Fibroblast of peridontal ligament (primary cell): ENCODE measurements around the gene GASK1A.
A peak's percentile ranks its signal among the peaks of the same experiment; 100 is the strongest.
"Not testable (repeated sequence)": the region's sequence is repeated elsewhere in the genome, so short reads cannot be mapped to it uniquely, and the experiment has no call there.

ENCODE experiments used
- DNase-seq: peaks from one replicate; pipeline ENCODE4 v3.0.0-alpha.2; 2010; ENCODE audit errors: extremely low read depth

Gene GASK1A

GRCh38 chr3:42979044-42979972 lies at the start of gene GASK1A:
GASK1A (plus strand) TSS chr3:42979311; CDS start chr3:42979643, 332 bp downstream.
- no peak for DNase-seq

GRCh38 chr3:42934111-42934510 lies 45.0 kb upstream of the GASK1A start:
- DNase-seq = no peak

GRCh38 chr3:42934910-42935309 lies 44.2 kb upstream of the GASK1A start:
- no peak for DNase-seq

DNA sequence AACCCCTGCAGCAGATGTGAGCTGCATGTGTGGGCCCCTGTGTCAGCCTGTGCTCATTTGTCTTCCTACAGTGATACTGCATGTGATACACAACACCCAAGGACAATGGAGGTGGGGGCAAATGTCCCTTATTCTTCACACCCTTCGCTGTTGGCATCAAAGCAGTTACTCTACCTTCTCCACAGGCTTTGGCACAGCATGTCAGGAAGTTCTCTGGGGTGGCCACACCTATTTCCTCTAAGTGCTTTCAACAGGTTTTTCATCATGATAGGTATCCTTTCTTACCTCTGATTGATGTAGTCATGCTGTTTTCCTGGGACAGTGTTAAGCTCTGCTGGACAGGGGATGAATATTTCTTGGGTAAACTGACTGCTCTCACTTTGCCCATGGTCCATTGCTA lies 43.6 kb upstream of the GASK1A start:
- DNase-seq = no peak

- peak; percentile 42 for DNase-seq
These were observed 42.7 kb upstream of the GASK1A start for GRCh38 chr3:42936157-42936981.

DNA sequence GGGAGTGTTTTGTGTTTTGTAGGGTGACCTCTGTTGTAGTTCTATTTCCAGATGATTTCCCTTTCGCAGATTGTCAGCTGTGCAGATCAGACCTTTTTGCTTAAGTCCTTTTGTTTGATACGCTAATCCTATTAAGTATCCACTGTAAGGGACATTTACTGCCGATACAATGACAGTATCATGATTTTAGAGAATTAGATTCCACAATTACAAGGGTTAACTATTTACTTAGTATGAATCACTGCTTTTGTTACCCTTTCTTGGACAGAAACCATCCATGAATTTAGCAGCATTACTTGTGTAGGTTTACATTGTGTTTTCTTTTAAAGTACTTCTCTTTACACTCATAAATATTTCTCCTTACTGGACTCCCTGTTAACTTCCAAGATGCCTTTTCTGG lies 41.8 kb upstream of the GASK1A start:
- no peak for DNase-seq

- DNase-seq = no peak
These were observed 36.4 kb upstream of the GASK1A start for GRCh38 chr3:42942693-42943092.

DNA sequence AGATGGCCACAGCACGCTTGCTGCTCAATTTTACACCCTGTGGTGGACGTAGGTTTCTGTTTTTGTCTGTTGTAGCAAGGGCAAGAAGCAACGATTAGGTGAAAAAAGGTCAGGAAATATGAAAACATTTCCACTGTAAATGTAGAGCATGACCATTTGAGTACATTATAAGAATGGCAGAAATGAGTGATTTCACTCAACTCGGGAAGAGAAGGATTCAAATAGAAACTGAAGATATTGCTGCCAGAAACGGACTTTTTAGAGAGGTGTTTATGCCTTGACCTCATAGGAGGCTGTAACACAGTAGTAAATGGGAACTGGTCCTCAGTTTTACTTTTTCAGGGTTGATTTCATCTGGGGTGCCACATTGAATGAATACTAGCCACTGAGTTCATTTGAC lies 33.1 kb upstream of the GASK1A start:
- DNase-seq = no peak

DNA sequence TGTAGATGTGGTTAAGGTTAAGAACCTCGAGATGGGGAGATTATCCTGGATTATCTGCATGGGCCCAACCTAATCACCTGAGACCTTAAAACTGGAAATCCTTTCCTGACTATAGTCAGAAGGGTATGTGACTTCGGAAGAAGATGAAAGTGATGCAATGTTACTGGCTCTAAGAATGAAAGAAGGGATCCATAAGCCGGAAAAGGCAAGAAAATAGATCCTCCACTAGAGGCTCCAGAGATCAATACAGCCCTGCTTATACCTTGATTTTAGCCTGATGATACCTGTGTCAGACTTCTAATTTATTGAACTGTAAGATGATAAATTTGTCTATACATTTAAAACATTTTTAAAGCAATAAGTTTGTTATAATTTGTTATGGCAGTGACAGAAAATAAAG lies 21.5 kb upstream of the GASK1A start:
- no peak for DNase-seq

DNA sequence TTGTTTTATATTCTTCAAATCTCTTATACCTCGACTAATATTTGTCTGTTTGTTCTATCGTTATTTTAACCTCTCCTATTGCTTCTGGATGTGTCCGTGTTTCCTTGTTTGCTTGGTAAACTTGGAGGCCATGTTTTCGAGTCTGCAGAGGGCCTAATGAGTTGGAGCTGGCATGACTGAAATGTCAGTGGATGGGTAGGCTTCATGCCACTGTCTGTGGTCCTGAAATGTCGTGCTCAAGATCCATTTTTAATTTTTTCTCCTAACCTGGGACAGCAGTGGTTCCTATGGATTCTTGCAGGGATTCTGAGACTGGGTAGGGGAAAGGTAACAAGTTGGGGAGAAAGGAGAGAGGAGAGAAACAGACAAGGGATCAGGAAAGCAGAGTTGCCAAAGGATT lies 18.8 kb upstream of the GASK1A start:
- no peak for DNase-seq

DNA sequence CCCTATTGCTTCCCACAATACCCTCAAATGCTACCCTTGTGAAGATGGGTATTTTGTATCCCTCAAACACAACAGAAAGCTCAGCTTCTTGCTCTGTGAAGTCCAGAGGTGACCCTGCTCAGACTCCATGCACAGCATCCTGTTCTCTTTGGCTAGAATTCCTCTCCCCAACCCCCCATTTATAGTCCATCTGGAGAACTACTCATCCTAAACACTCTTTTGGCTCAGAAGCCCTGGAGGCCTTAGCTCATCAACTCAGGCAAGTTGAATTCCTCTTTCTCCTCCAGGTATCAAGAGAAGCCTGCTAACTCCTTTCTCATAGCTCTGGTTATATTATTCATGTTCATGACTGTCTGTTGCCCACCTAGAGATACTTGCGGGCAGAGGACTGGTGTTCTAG lies 18.3 kb upstream of the GASK1A start:
- no peak for DNase-seq

DNA sequence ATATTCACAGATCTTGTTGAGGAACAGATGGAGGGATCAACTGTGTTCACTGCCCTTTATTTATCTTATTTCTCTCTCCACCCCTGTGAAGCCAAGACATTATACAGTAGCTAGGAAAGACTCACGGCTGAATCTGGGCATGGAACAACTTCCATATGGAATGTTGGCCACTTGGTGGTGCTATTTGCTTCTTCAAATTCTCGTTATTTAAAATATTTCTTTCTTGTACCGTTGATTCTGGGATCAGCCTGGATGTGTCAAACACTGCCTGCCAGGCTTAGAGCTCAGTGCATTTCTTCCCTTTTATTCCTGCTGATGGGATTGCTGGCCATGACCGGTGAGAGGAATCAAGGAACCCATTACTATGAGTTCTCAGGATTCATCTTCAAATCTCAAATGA lies 17.5 kb upstream of the GASK1A start:
- DNase-seq = peak; percentile 69

DNA sequence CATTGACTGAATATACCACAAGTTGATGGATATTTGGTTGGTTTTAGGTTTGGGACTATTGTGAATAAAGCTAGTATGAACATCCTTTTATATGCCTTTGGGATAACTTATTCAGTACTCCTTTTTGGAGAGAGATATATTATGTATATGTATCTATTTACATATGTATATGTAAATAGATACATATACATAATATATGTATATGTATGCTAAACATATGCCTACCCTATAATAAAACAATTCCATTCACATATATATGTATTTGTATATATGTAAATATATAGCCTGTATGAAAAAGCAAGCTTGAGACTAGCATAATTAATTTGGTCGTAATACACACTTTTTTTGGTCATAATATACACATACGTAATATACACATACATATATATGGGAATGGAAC lies 15.8 kb upstream of the GASK1A start:
- no peak for DNase-seq

DNA sequence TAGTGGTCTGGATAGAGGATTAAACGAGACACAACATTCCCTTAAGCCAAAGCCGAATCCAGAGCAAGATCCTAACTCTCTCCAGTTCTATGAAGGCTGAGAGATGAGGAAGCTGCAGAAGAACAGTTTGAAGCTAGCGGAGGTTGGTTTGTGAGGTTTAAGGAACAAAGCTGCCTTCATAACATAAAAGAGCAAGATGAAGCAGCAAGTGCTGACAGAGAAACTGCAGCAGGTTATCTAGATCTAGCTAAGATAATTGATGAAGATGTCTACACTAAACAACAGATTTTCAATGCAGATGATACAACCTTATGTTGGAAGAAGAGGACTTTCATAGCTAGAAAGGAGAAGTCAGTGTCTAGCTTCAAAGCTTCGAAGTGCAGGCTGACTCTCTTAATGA lies 14.8 kb upstream of the GASK1A start:
- DNase-seq = no peak

DNA sequence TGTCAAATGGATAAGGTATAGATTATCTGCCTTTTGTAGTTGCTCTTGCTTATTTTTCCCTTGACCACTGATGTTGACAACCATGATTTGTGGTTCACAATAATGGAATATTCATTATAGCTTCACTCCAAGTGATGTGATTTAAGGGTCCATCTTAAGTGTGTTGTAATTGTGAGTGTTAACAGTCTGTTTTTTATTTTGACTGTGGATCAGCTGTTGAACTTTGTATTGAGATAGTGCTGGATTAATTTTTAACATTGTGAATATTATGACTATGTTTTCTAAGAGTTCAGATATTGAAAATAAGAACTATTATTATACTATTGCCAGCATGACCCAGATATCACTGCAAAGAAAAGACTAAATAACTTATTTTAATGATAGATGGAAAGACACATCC lies 8.6 kb upstream of the GASK1A start:
- DNase-seq = no peak

DNA sequence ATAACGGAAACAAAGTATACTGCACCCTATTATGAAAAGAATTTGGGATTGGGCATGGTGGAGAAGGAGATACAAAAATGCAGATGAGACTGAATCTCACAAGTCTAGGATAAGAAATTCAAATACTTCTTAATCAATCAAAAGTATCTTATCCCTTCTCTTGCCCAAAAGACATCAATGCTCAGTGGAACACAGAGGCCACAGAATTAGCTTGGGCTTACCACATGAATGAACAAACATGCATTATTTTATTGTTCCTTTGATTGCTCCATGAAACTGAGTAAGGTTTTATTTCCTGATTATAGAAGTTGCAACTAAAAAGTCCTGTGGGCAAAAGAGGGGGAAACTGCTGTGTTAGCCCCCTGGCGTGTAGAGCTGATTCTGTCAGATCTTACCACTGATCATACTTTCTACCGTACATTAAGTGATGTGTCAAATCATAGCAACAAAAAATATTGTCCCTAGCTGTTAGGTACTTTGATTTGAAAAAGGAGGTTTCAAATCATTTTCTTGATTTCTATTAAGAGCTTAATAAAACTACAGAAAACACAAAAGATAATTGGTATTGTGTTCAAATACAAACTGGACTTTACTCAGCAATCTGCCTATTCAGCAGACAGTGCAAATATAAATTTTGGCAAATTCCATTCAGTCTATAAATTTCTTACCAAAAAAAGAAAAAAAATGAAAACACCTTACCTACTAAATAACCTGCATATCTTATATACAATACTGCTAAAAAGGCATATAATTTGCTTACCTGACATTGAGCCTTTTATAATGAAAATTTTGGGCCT lies 7.9 kb upstream of the GASK1A start:
- no peak for DNase-seq

- DNase-seq = not testable (repeated sequence)
These were observed 4.2 kb upstream of the GASK1A start for GRCh38 chr3:42974906-42975305.

DNA sequence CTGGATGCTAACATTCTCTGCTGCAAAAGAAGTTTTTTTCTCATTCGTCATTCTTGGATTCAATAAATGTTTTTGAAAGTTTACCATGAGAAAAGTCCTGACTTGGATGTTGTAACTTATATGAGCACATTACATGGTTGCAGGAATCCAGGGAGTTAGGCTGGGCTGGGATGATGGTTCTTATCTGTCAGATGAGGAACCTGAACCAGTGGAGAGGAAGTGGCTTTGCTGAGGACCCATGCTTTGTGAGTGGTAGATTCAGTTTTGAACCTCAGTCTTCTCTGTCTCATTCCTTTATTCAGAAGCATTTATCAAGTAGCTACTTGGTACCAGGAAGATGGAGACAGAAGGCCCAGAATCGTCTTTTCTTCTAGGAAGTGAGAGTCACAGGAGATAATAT lies 3.7 kb upstream of the GASK1A start:
- DNase-seq = no peak

DNA sequence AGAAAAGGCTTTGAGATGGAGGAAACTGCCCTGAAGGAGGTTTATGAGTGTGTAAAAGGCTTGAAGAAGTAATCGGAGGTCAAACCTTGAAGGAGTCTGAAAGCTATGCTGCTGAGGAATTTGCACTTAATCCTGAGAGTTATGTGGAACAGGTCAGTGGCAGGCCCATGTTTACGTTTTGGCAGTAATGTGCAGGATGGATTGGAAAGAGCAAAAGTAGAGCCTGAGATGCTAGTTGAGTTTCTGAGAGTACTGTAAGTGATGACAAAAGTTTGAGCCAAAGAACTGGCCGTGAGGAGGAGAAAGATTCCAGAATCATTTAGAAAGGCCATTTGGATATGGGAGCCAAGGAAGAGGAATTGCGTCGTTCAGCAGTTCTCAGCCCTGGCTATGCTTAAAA lies 3.2 kb upstream of the GASK1A start:
- no peak for DNase-seq

DNA sequence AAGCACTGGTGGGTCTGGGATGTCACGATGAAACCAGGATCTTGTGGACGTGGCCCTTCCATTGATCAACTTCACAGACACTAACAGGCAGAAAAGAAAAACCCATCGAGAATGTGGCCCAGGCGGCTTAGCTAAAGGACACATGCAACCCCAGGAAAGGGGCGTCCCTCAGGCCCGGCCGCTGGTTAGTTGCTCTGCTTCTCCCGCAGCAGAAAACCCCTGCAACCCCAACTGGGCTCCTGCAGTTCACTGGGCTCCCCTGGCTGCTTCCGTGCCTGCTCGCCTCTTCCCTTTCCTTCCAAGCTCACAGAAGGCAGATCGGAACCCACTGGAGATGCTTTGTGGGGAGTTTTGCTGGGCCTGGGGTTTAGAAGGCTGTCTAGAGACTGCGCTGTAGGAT lies 1.1 kb downstream of the GASK1A start:
- DNase-seq = no peak

- DNase-seq = no peak
These were observed 1.8 kb downstream of the GASK1A start for GRCh38 chr3:42980909-42981308.
